Fibroblast of lung (primary cell): ENCODE results near the gene SLC16A10. TPM values are rescaled to one million over a fixed set of nuclear protein-coding genes. Genes with fewer than 3 reads are reported as not detected.

Experiments used
- DNase-seq, 2 donors: peaks; one replicate each; pipeline versions ENCODE4 v3.0.0 to v3.0.0-alpha.2; 2010; ENCODE audit warnings: low read depth in 2 of 2
- H2AFZ ChIP-seq: 2 replicates; pipeline ENCODE4 v1.5.1; 2012; ENCODE audit warnings: low read length, control low read depth, inconsistent platforms
- H3K27ac ChIP-seq: 2 replicates; pipeline ENCODE4 v1.5.1; 2011; ENCODE audit warnings: low read length, control low read depth; ENCODE audit not compliant: insufficient read depth
- H3K27me3 ChIP-seq: 2 replicates; pipeline ENCODE4 v1.5.1; 2011; ENCODE audit warnings: mild to moderate bottlenecking, low read length; ENCODE audit not compliant: control insufficient read depth, insufficient read depth
- H3K36me3 ChIP-seq: 2 replicates; pipeline ENCODE4 v1.5.1; 2011; ENCODE audit warnings: low read length; ENCODE audit not compliant: control insufficient read depth, insufficient read depth
- H3K4me1 ChIP-seq: 2 replicates; pipeline ENCODE4 v1.5.1; 2011; ENCODE audit warnings: low read length; ENCODE audit not compliant: control insufficient read depth, insufficient read depth; ENCODE audit errors: extremely low read depth
- H3K4me2 ChIP-seq: 2 replicates; pipeline ENCODE4 v1.5.1; 2011; ENCODE audit warnings: low read length, control low read depth; ENCODE audit not compliant: insufficient read depth; ENCODE audit errors: extremely low read depth
- H3K4me3 ChIP-seq, 4 experiments: fragments of 200-600 bp in 1 of 4; sonication (generic) in 1 of 4; replicated peaks in 1 of 4; 2 replicates each; pipeline ENCODE4 v1.5.1; 2011 to 2016; ENCODE audit warnings: low read length in 4 of 4, low read depth in 3 of 4, mild to moderate bottlenecking in 3 of 4, control low read depth in 2 of 4, inconsistent platforms in 1 of 4, mixed read lengths in 1 of 4; ENCODE audit not compliant: insufficient read depth in 1 of 4; ENCODE audit errors: control extremely low read depth in 1 of 4
- H3K79me2 ChIP-seq: 2 replicates; pipeline ENCODE4 v1.5.1; 2012; ENCODE audit warnings: mild to moderate bottlenecking, low read length, inconsistent platforms; ENCODE audit not compliant: control insufficient read depth, insufficient read depth
- H3K9ac ChIP-seq: 2 replicates; pipeline ENCODE4 v1.5.1; 2011; ENCODE audit warnings: mild to moderate bottlenecking, low read length, control low read depth; ENCODE audit not compliant: insufficient read depth
- H3K9me3 ChIP-seq: 2 replicates; pipeline ENCODE4 v1.5.1; 2012; ENCODE audit warnings: low read depth, low read length; ENCODE audit not compliant: control insufficient read depth, insufficient read depth
- H4K20me1 ChIP-seq: 2 replicates; pipeline ENCODE4 v1.5.1; 2011; ENCODE audit warnings: low read length; ENCODE audit not compliant: control insufficient read depth, insufficient read depth; ENCODE audit errors: extremely low read depth
- EZH2 ChIP-seq: IDR thresholded peaks from 2 replicates; pipeline ENCODE4 v1.5.1; 2012; ENCODE audit warnings: low read length, control low read depth, mild to moderate bottlenecking; ENCODE audit errors: missing control alignments
- polyA minus RNA-seq: library from RNA; depleted of rRNA, polyadenylated mRNA; stranded (reverse); fragments of >200 nt; gene quantifications from 2 replicates; pipeline ENCODE4 v1.2.3, GENCODE V29; 2011; ENCODE audit warnings: low replicate concordance
- polyA plus RNA-seq, 2 donors: library from polyadenylated mRNA; depleted of rRNA in 1 of 2; stranded (reverse) in 1 of 2; unstranded in 1 of 2; fragments of >200 nt; gene quantifications; 2 replicates each; pipeline ENCODE4 v1.2.1, GENCODE V29; 2011 to 2012; ENCODE audit warnings: missing spikeins in 1 of 2
- total RNA-seq: library from RNA; depleted of rRNA; stranded (reverse); fragments of >200 nt; gene quantifications from 2 replicates; pipeline ENCODE4 v1.2.1, GENCODE V29; 2014
- TF ChIP-seq, protein P1 (sequence below), 2 donors: IDR thresholded peaks in 1 of 2; conservative IDR thresholded peaks in 1 of 2; 1 replicate in 1 of 2; 2 replicates in 1 of 2; pipeline ENCODE4 v1.5.1; 2011 to 2012; ENCODE audit warnings: low read length in 2 of 2, control low read depth in 1 of 2, inconsistent platforms in 1 of 2, low read depth in 1 of 2, mild to moderate bottlenecking in 1 of 2

SLC16A10 gene, protein sequence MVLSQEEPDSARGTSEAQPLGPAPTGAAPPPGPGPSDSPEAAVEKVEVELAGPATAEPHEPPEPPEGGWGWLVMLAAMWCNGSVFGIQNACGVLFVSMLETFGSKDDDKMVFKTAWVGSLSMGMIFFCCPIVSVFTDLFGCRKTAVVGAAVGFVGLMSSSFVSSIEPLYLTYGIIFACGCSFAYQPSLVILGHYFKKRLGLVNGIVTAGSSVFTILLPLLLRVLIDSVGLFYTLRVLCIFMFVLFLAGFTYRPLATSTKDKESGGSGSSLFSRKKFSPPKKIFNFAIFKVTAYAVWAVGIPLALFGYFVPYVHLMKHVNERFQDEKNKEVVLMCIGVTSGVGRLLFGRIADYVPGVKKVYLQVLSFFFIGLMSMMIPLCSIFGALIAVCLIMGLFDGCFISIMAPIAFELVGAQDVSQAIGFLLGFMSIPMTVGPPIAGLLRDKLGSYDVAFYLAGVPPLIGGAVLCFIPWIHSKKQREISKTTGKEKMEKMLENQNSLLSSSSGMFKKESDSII
- total RNA-seq (under 0.01 TPM in 1 of 2 replicates, not detected in the other), polyA plus RNA-seq (not detected in 2 replicates), polyA minus RNA-seq (not detected in 2 replicates)
- not detected in 2 replicates for polyA plus RNA-seq (2012)

DNA sequence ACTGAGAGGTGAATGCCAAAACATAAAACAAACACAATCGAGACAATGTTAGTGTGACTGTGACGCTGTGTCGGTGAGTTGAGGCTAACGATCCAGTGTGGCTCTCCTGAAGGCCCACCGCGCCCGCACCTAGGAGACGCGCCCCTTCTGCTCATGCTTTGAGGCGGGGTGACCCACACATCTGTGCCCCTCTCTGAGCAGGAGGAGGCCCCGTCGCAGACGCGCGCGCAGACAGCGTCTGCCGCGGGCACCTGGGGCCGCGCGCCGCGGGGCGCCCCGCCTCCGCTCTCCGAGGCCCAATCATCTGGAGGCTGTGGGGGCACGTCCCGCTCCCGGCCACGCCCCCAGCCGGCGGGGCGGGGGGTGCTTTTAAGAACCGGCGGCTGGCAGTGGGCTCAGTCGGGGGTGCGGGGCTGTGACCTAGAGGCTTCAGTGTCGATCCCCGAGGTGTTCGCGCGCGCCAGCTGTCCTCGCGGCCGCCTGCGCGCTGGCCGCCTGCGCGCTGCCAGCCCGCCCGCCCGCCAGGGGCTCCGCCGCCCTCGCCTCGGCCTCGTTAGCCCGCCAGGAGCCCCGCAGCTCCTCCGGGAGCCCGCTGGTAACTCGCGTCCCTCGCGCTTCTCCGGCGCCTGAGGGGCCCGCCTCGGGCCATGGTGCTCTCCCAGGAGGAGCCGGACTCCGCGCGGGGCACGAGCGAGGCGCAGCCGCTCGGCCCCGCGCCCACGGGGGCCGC lies at the start of gene SLC16A10:
TSS of gene SLC16A10 (plus strand) at position 398 of the 730 bp plus-strand sequence. CDS start at position 648, 250 bp downstream.
- no peaks in the 10 kb centered on the region for H4K20me1 ChIP-seq
- TF ChIP-seq EZH2, result peak; percentile 96
- TF ChIP-seq, protein P1, sequence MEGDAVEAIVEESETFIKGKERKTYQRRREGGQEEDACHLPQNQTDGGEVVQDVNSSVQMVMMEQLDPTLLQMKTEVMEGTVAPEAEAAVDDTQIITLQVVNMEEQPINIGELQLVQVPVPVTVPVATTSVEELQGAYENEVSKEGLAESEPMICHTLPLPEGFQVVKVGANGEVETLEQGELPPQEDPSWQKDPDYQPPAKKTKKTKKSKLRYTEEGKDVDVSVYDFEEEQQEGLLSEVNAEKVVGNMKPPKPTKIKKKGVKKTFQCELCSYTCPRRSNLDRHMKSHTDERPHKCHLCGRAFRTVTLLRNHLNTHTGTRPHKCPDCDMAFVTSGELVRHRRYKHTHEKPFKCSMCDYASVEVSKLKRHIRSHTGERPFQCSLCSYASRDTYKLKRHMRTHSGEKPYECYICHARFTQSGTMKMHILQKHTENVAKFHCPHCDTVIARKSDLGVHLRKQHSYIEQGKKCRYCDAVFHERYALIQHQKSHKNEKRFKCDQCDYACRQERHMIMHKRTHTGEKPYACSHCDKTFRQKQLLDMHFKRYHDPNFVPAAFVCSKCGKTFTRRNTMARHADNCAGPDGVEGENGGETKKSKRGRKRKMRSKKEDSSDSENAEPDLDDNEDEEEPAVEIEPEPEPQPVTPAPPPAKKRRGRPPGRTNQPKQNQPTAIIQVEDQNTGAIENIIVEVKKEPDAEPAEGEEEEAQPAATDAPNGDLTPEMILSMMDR (conservative IDR thresholded peaks at IDR 0.05 in 1 of 2, IDR thresholded peaks at IDR 0.05 in 1 of 2; ENCODE audit: low read depth in 1 of 2, low read length in 2 of 2), result no peak
- H3K9me3 ChIP-seq, result no peaks in the 10 kb centered on the region
- peaks cover 37% of the 10 kb centered on the region for H3K27me3 ChIP-seq
- peak within 1 kb of the TSS; percentile 20 to 64 (median 45) for H3K4me3 ChIP-seq
- no peak within 1 kb of the TSS for H3K9ac ChIP-seq
- no peaks in the 10 kb centered on the region for H3K79me2 ChIP-seq
- H3K4me1 ChIP-seq, result no peaks in the 10 kb centered on the region
- peak within 1 kb of the TSS; percentile 85 for H3K4me2 ChIP-seq
- no peaks in the 10 kb centered on the region for H3K36me3 ChIP-seq
- H3K27ac ChIP-seq, result no peak within 1 kb of the TSS
- DNase-seq, result peak in 1 of 2 donors; percentile 39
- H2AFZ ChIP-seq, result peak within 1 kb of the TSS; percentile 51

- no peaks in the 10 kb centered on the region for H4K20me1 ChIP-seq
- H3K4me1 ChIP-seq, result no peaks in the 10 kb centered on the region
- no peak overlapping the region for H3K4me3 ChIP-seq
- no peaks in the 10 kb centered on the region for H3K36me3 ChIP-seq
- no peak overlapping the region for H3K4me2 ChIP-seq
- H3K27me3 ChIP-seq, result no peaks in the 10 kb centered on the region
- DNase-seq, result no peak
- H2AFZ ChIP-seq, result no peak overlapping the region
- no peaks in the 10 kb centered on the region for H3K9me3 ChIP-seq
- H3K27ac ChIP-seq, result no peak overlapping the region
- TF ChIP-seq, protein P1 (conservative IDR thresholded peaks at IDR 0.05 in 1 of 2, IDR thresholded peaks at IDR 0.05 in 1 of 2; ENCODE audit: low read depth in 1 of 2, low read length in 2 of 2), result no peak
- no peak for TF ChIP-seq EZH2
- H3K9ac ChIP-seq, result no peak overlapping the region
- H3K79me2 ChIP-seq, result no peaks in the 10 kb centered on the region
Observed at GRCh38 chr6:111038534-111039252, 48.6 kb upstream of the SLC16A10 start.
